Keratinocyte (primary cell): ENCODE measurements around the gene HMCN2. TPM values are rescaled to one million over a fixed set of nuclear protein-coding genes. Genes with fewer than 3 reads are reported as not detected.

Source experiments
- DNase-seq: peaks from one replicate; pipeline ENCODE4 v3.0.0-alpha.2; 2011; ENCODE audit warnings: low read depth, missing footprints, low spot score
- FAIRE-seq: peaks from 2 replicates; lab custom pipeline; 2011; peaks lifted over from hg19 to GRCh38; lab: Jason Lieb, UNC
- H2AFZ ChIP-seq: 2 replicates; pipeline ENCODE4 v1.6.0; 2012; ENCODE audit warnings: low read length, control low read depth, inconsistent platforms; ENCODE audit not compliant: control insufficient read depth
- H3K27ac ChIP-seq: 2 replicates; pipeline ENCODE4 v1.5.1; 2011; ENCODE audit warnings: low read length; ENCODE audit not compliant: control insufficient read depth, insufficient read depth
- H3K27me3 ChIP-seq: 3 replicates; pipeline ENCODE4 v1.6.0; 2011; ENCODE audit warnings: low read length; ENCODE audit not compliant: control insufficient read depth, insufficient read depth; ENCODE audit errors: extremely low read depth
- H3K36me3 ChIP-seq, 2 experiments: 2 replicates in 1 of 2; 3 replicates in 1 of 2; pipeline ENCODE4 v1.5.1; 2011; ENCODE audit warnings: low read length in 2 of 2, mild to moderate bottlenecking in 1 of 2; ENCODE audit not compliant: control insufficient read depth in 2 of 2, insufficient read depth in 2 of 2; ENCODE audit errors: extremely low read depth in 1 of 2
- H3K4me1 ChIP-seq: 3 replicates; pipeline ENCODE4 v1.5.1; 2011; ENCODE audit warnings: low read length; ENCODE audit not compliant: control insufficient read depth, insufficient read depth; ENCODE audit errors: extremely low read depth
- H3K4me2 ChIP-seq: 3 replicates; pipeline ENCODE4 v1.6.0; 2011; ENCODE audit warnings: low read depth, low read length; ENCODE audit not compliant: control insufficient read depth, insufficient read depth; ENCODE audit errors: extremely low read depth
- H3K4me3 ChIP-seq, 3 experiments: fragments of 200-600 bp in 1 of 3; sonication (generic) in 1 of 3; 2 replicates in 2 of 3; 3 replicates in 1 of 3; pipeline ENCODE4 v1.5.1; 2011 to 2016; ENCODE audit warnings: low read length in 3 of 3, mild to moderate bottlenecking in 3 of 3, control low read depth in 2 of 3, inconsistent platforms in 1 of 3, low read depth in 1 of 3, mixed read lengths in 1 of 3, mixed run types in 1 of 3, moderate library complexity in 1 of 3; ENCODE audit not compliant: control insufficient read depth in 2 of 3, insufficient read depth in 2 of 3; ENCODE audit errors: extremely low read depth in 1 of 3
- H3K79me2 ChIP-seq: 2 replicates; pipeline ENCODE4 v1.6.0; 2012; ENCODE audit warnings: low read length; ENCODE audit not compliant: control insufficient read depth, insufficient read depth
- H3K9ac ChIP-seq: 3 replicates; pipeline ENCODE4 v1.6.0; 2011; ENCODE audit warnings: low read length; ENCODE audit not compliant: control insufficient read depth, insufficient read depth; ENCODE audit errors: extremely low read depth
- H3K9me1 ChIP-seq: 3 replicates; pipeline ENCODE4 v1.6.0; 2011; ENCODE audit warnings: low read length; ENCODE audit not compliant: control insufficient read depth, insufficient read depth; ENCODE audit errors: extremely low read depth
- H3K9me3 ChIP-seq: 2 replicates; pipeline ENCODE4 v1.5.1; 2012; ENCODE audit warnings: low read depth, low read length; ENCODE audit not compliant: control insufficient read depth
- H4K20me1 ChIP-seq: 3 replicates; pipeline ENCODE4 v1.6.0; 2011; ENCODE audit warnings: low read length; ENCODE audit not compliant: control insufficient read depth, insufficient read depth; ENCODE audit errors: extremely low read depth
- EZH2 ChIP-seq: IDR thresholded peaks from one replicate; pipeline ENCODE4 v1.6.1; 2012; ENCODE audit warnings: inconsistent platforms, mild to moderate bottlenecking, low read length, moderate library complexity
- dilution Hi-C: fragments of 300-500 bp; cut with MboI; formaldehyde crosslinking; loops from one replicate; pipeline ENCODE4 v1.7.0; 2020; ENCODE audit warnings: low sequenced_read_pairs; ENCODE audit not compliant: extremely low pct_ligation_motif_present
- polyA plus RNA-seq, 5 experiments: library from polyadenylated mRNA; depleted of rRNA in 3 of 5; stranded (reverse) in 3 of 5; stranded (forward) in 1 of 5; unstranded in 1 of 5; fragments of >200 nt; gene quantifications; 1 replicate in 1 of 5; 2 replicates in 3 of 5; 3 replicates in 1 of 5; pipeline versions ENCODE4 v1.2.1 to v1.2.3, GENCODE V29; 2011 to 2012; ENCODE audit warnings: missing spikeins in 2 of 5, low read depth in 1 of 5, low replicate concordance in 1 of 5
- TF ChIP-seq, protein P1 (sequence below), 3 experiments: IDR thresholded peaks in 1 of 3; conservative IDR thresholded peaks in 1 of 3; optimal IDR thresholded peaks in 1 of 3; 2 replicates in 2 of 3; 3 replicates in 1 of 3; pipeline versions ENCODE3 to v1.5.1; 2011; ENCODE audit warnings: low read length in 3 of 3, mild to moderate bottlenecking in 3 of 3, moderate library complexity in 2 of 3, control low read depth in 1 of 3, inconsistent platforms in 1 of 3; ENCODE audit not compliant: insufficient read depth in 2 of 3; ENCODE audit errors: extremely low read depth in 1 of 3

The HMCN2 gene
- polyA plus RNA-seq, 1 donor (not counting 4 experiments of a cell fraction or from before 2014, with no cell fraction given): not detected

DNA sequence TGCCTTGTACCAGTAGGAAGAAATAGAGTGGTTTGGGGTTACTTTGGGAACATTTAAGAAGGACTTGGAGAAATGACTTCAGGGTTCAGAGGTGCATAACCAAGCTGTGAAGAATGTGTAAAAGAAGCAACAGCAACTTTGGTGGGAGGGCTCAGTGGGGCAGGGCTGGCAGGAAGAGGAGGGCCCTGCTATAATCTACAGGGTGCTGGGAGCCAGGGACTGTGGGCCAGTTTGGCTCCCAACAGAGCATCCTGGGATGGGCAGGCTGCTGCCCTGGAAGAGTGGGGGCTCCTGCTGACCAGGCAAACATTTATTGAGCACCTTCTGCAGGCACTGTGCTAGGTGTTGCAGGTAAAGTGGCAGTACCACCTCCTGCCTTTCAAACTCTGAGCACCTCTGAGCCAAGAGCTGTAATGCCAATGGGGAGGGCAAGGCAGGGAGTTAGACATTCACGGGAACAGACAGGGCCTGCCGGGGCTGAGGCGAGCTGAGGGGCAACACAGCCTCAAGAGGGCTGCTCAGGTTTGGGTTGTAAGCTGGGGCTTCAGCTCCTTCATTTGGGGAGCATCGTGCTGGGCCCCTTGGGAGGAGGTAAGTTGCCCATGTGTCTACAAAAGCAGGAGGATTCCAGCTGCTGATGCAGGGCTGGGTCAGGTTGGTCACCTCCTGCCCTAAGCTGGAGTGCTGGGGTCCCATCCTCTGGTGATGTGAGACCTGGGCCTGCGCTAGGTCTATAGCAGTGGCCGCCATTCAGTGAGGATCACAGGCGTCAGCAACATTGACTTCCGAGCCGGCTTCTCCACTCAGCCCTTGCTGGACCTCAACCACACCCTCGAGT lies 30.6 kb downstream of the HMCN2 start:
- no peak overlapping the region for H3K27ac ChIP-seq
- H3K9ac ChIP-seq: no peak overlapping the region
- FAIRE-seq (no peak), DNase-seq (no peak)
- no peaks in the 10 kb centered on the region for H3K79me2 ChIP-seq
- H3K9me3 ChIP-seq: no peaks in the 10 kb centered on the region
- no peaks in the 10 kb centered on the region for H3K9me1 ChIP-seq
- H4K20me1 ChIP-seq: no peaks in the 10 kb centered on the region
- TF ChIP-seq, protein P1, sequence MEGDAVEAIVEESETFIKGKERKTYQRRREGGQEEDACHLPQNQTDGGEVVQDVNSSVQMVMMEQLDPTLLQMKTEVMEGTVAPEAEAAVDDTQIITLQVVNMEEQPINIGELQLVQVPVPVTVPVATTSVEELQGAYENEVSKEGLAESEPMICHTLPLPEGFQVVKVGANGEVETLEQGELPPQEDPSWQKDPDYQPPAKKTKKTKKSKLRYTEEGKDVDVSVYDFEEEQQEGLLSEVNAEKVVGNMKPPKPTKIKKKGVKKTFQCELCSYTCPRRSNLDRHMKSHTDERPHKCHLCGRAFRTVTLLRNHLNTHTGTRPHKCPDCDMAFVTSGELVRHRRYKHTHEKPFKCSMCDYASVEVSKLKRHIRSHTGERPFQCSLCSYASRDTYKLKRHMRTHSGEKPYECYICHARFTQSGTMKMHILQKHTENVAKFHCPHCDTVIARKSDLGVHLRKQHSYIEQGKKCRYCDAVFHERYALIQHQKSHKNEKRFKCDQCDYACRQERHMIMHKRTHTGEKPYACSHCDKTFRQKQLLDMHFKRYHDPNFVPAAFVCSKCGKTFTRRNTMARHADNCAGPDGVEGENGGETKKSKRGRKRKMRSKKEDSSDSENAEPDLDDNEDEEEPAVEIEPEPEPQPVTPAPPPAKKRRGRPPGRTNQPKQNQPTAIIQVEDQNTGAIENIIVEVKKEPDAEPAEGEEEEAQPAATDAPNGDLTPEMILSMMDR (optimal IDR thresholded peaks at IDR 0.05 in 1 of 3, IDR thresholded peaks at IDR 0.05 in 1 of 3, conservative IDR thresholded peaks at IDR 0.05 in 1 of 3; ENCODE audit: extremely low read depth in 1 of 3, insufficient read depth in 2 of 3, low read length in 3 of 3): no peak
- TF ChIP-seq EZH2: no peak
- H3K4me2 ChIP-seq: no peak overlapping the region
- dilution Hi-C loops: no loop called here
- H3K4me3 ChIP-seq: no peak overlapping the region
- H3K4me1 ChIP-seq: no peaks in the 10 kb centered on the region
- no peaks in the 10 kb centered on the region for H3K27me3 ChIP-seq
- H3K36me3 ChIP-seq: no peaks in the 10 kb centered on the region
- H2AFZ ChIP-seq: no peak overlapping the region

DNA sequence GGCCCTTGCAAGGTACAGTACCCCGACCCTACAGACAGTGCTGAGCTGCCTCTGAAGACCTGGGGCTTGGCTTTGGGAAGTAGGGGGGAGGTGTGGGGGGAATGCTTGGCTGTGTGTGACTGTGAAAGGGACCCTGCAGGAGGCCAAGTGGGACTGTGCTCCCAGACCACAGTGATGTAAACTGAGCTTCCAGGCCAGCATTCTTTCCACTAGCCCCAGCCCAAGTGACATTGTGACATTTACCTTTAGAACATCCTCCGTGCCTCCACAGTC lies 31.2 kb downstream of the HMCN2 start:
- Histone ChIP-seq H3K9me1 (no peaks in the 10 kb centered on the region), H3K27ac (no peak overlapping the region), H3K4me1 (no peaks in the 10 kb centered on the region), H3K79me2 (no peaks in the 10 kb centered on the region), H3K9ac (no peak overlapping the region), H4K20me1 (no peaks in the 10 kb centered on the region), H3K27me3 (no peaks in the 10 kb centered on the region), H3K4me3 (no peak overlapping the region), H3K4me2 (no peak overlapping the region), H3K9me3 (no peaks in the 10 kb centered on the region), H2AFZ (no peak overlapping the region), H3K36me3 (no peaks in the 10 kb centered on the region)
- DNase-seq (no peak), FAIRE-seq (no peak)
- dilution Hi-C loops: no loop called here
- no peak for TF ChIP-seq EZH2
- TF ChIP-seq, protein P1 (optimal IDR thresholded peaks at IDR 0.05 in 1 of 3, IDR thresholded peaks at IDR 0.05 in 1 of 3, conservative IDR thresholded peaks at IDR 0.05 in 1 of 3; ENCODE audit: extremely low read depth in 1 of 3, insufficient read depth in 2 of 3, low read length in 3 of 3): no peak
